SK-N-MC (cell line): ENCODE measurements around the gene PTGES2.

Experiments used
- DNase-seq: peaks from one replicate; pipeline ENCODE4 v3.0.0-alpha.2; 2011; ENCODE audit warnings: low read depth, low spot score
- H3K27ac ChIP-seq: fragments of 200-600 bp; sonication (generic); 2 replicates; pipeline ENCODE4 v1.5.1; 2016; ENCODE audit warnings: mixed run types
- H3K36me3 ChIP-seq: fragments of 200-600 bp; sonication (generic); 2 replicates; pipeline ENCODE4 v1.6.1; 2017; ENCODE audit warnings: antibody characterized with exemption, low read length, mixed read lengths; ENCODE audit not compliant: insufficient read depth
- H3K4me3 ChIP-seq: fragments of 200-600 bp; sonication (generic); 2 replicates; pipeline ENCODE4 v1.5.1; 2016
- H3K9ac ChIP-seq: fragments of 200-600 bp; sonication (generic); 2 replicates; pipeline ENCODE4 v1.8.0; 2017; ENCODE audit warnings: mixed run types, mixed read lengths; ENCODE audit not compliant: insufficient read length
- H3K9me3 ChIP-seq: fragments of 200-600 bp; sonication (generic); 2 replicates; pipeline ENCODE4 v1.6.1; 2017; ENCODE audit warnings: low read depth, mild to moderate bottlenecking, antibody characterized with exemption, low read length, moderate library complexity, mixed read lengths
- EZH2 ChIP-seq: fragments of 200-600 bp; sonication (generic); IDR thresholded peaks from one replicate; pipeline ENCODE4 v1.6.1; 2017; ENCODE audit warnings: antibody characterized with exemption
- FOXP2 ChIP-seq: optimal IDR thresholded peaks from 2 replicates; pipeline ENCODE3; 2011; ENCODE audit warnings: mild to moderate bottlenecking, moderate library complexity; ENCODE audit not compliant: insufficient read depth; ENCODE audit errors: extremely low read length, control extremely low read depth
- POLR2AphosphoS5 ChIP-seq: IDR thresholded peaks from 2 replicates; pipeline ENCODE4 v1.6.1; 2012; ENCODE audit warnings: mild to moderate bottlenecking, low read depth, low read length, borderline replicate concordance

Gene PTGES2

DNA sequence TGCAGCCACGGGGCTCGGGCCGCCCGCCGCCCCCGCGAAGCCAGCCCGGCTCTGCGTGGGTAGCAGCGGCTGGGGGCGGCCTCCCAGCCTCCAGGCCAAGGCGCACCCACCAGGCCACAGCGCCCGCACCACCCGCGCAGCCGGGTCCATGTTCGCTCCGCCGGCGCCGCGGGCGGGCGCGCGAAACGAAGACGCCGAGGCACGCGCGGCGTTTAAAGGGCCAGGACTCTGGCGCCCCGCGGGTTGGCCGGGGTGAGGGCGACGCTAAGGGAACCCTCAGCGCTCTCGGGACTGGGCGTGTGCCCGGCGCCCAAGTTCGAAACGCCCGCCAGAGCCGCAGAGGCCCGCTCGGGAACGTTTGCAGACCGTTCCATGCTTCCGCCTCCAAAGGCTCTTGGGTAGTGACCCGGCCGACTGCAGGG is at the start of gene PTGES2:
Gene PTGES2 (minus strand): TSS at position 162 of the 422 bp plus-strand sequence. CDS start 12 bp downstream, at position 150.
- no peak for DNase-seq
- Histone ChIP-seq H3K9ac (peak within 1 kb of the TSS; percentile 86), H3K27ac (peak within 1 kb of the TSS; percentile 92), H3K36me3 (peaks cover 10% of the 10 kb centered on the region; the same call in 1 of the 2 replicates), H3K9me3 (no peaks in the 10 kb centered on the region), H3K4me3 (peak within 1 kb of the TSS; percentile 98)
- no peak for TF ChIP-seq EZH2

GRCh38 chr9:128175726-128176125 is 48.2 kb upstream of the PTGES2 start:
- no peak overlapping the region for H3K4me3 ChIP-seq
- H3K9me3 ChIP-seq = no peaks in the 10 kb centered on the region
- H3K27ac ChIP-seq = peak overlapping the region; percentile 59
- H3K36me3 ChIP-seq = peaks cover 44% of the 10 kb centered on the region; the same call in 1 of the 2 replicates
- H3K9ac ChIP-seq = no peak overlapping the region
- DNase-seq = no peak
- TF ChIP-seq EZH2 (no peak), POLR2AphosphoS5 (no peak), FOXP2 (no peak)

DNA sequence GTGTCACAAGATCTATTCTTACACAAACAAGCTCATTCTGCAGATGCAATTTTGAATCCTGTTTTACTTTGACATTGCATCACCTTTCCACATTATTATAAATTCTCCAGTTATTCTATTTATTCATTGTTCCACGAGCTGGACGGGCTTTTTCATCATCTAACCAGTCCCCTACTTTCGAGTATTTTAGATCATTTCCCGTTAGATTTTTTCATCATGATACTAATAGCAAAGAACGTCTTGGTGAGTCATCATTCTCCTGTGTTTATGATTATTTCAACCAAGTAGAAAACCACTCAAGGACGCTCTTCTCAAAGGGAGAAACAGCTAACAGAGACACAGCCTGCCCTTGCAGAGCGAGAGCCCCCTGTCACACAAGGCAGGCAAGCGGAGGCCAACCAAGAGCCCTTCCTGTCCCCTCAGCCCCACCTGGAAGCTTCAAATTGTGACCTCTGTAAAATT is 47.6 kb upstream of the PTGES2 start:
- Histone ChIP-seq H3K9ac (no peak overlapping the region), H3K27ac (peak overlapping the region; percentile 59), H3K36me3 (peaks cover 39% of the 10 kb centered on the region; the same call in 1 of the 2 replicates), H3K4me3 (no peak overlapping the region), H3K9me3 (no peaks in the 10 kb centered on the region)
- DNase-seq = no peak
- TF ChIP-seq EZH2 = no peak
- no peak for TF ChIP-seq POLR2AphosphoS5
- TF ChIP-seq FOXP2 = no peak

DNA sequence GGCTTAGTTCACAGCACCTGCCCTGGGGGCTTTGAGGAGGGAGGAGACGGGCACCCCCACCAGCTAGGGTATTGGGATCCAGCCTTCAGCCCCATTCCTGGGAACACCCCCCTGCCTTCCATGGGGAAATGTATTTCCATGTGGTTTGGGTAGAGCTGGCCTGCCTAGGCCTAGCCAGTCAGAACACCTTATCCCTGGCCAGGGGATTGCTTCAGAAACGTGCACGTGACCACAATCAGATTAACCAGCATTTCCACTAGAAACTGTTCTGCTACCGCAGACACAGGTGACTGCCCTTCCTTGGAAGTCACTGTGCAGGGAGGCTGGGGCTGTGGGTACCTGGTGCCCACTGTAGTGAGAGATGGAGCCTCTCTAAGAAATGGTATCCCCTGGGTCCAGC is 46.5 kb upstream of the PTGES2 start:
- no peak for TF ChIP-seq FOXP2
- no peak for TF ChIP-seq EZH2
- TF ChIP-seq POLR2AphosphoS5 = no peak
- DNase-seq = no peak
- Histone ChIP-seq H3K9me3 (no peaks in the 10 kb centered on the region), H3K36me3 (peaks cover 40% of the 10 kb centered on the region; the same call in 1 of the 2 replicates), H3K4me3 (no peak overlapping the region), H3K9ac (no peak overlapping the region), H3K27ac (no peak overlapping the region)

DNA sequence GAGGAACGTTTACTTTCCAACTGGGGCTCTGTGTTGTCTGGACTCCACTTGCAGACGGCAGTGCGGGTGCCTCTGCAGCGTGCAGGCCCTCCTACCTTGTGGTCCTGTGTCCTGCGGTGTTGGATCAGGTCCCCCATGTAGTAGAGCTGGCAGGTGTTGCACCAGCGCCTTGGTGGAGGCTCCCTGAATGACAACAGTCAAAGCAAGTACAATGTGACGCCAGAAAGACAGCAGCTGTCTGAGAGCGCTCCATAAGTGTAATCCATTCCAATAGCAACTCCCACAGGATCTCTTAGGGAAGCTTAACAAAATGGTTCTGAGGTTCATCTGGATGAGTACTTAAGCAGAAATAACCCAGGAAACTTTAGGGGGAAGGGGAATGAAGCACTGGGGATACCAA is 42.4 kb upstream of the PTGES2 start:
- H3K4me3 ChIP-seq = no peak overlapping the region
- TF ChIP-seq FOXP2 = no peak
- no peak for TF ChIP-seq POLR2AphosphoS5
- no peak for TF ChIP-seq EZH2
- H3K36me3 ChIP-seq = peaks cover 32% of the 10 kb centered on the region; the same call in 1 of the 2 replicates
- no peak overlapping the region for H3K9ac ChIP-seq
- H3K9me3 ChIP-seq = no peaks in the 10 kb centered on the region
- no peak overlapping the region for H3K27ac ChIP-seq
- DNase-seq = no peak

DNA sequence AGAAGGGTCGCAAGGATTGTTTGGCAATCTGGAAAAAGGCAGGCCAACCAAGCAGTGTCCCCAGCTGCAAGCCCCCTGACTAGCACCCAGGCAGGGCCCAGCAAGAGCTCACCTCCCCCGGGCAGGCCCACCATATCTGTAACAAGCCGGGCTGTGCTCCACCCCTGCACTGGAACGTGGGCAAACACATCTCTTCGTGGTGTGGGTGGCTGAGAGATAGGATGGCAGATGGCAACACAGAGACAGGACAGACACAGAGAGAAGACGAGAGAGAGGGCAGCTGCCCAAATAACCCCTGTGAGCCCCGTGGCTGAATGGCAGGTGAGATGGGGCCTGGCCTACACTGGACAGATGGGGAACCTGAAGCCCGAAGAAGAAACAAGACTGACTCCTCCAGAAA is 42.0 kb upstream of the PTGES2 start:
- H3K9ac ChIP-seq = no peak overlapping the region
- no peak for DNase-seq
- H3K4me3 ChIP-seq = no peak overlapping the region
- no peak overlapping the region for H3K27ac ChIP-seq
- TF ChIP-seq POLR2AphosphoS5 (no peak), EZH2 (no peak), FOXP2 (no peak)
- H3K36me3 ChIP-seq = peaks cover 32% of the 10 kb centered on the region; the same call in 1 of the 2 replicates
- no peaks in the 10 kb centered on the region for H3K9me3 ChIP-seq

GRCh38 chr9:128168731-128169308 is 41.3 kb upstream of the PTGES2 start:
- H3K9me3 ChIP-seq = no peaks in the 10 kb centered on the region
- no peak overlapping the region for H3K27ac ChIP-seq
- H3K36me3 ChIP-seq = peaks cover 34% of the 10 kb centered on the region; the same call in 1 of the 2 replicates
- no peak overlapping the region for H3K4me3 ChIP-seq
- no peak for DNase-seq
- no peak overlapping the region for H3K9ac ChIP-seq
- TF ChIP-seq EZH2 = no peak
- TF ChIP-seq FOXP2 = no peak
- TF ChIP-seq POLR2AphosphoS5 = no peak

DNA sequence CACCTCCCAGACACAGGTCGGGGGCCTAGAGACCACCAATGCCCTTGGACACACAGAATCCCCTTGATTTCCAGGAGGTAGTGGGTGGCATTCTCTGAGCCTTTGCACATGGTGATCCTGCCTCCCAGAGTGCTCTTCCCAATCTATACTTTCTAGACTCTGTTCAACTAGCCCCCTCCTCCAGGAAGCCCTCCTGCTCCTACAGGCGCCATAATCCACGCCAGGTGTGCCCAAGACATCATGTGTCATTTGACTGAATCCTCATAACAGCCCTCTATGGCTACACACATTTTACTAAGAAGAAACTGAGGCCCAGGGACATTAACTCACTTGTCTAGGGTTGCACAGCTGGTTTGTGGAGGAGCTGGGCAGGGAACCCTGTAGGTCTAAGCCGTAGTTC is 39.7 kb upstream of the PTGES2 start:
- Histone ChIP-seq H3K9me3 (no peaks in the 10 kb centered on the region), H3K36me3 (peaks cover 40% of the 10 kb centered on the region; the same call in 1 of the 2 replicates), H3K9ac (no peak overlapping the region), H3K27ac (no peak overlapping the region), H3K4me3 (no peak overlapping the region)
- TF ChIP-seq EZH2 (no peak), FOXP2 (no peak), POLR2AphosphoS5 (no peak)
- DNase-seq = no peak

GRCh38 chr9:128166169-128166568 is 38.6 kb upstream of the PTGES2 start:
- DNase-seq = no peak
- H3K36me3 ChIP-seq = peaks cover 40% of the 10 kb centered on the region; the same call in 1 of the 2 replicates
- H3K27ac ChIP-seq = no peak overlapping the region
- H3K4me3 ChIP-seq = no peak overlapping the region
- H3K9ac ChIP-seq = no peak overlapping the region
- TF ChIP-seq POLR2AphosphoS5 (no peak), FOXP2 (no peak), EZH2 (no peak)
- no peaks in the 10 kb centered on the region for H3K9me3 ChIP-seq
